ENCODE measurements around the gene LTB4R. TPM values are rescaled to one million over a fixed set of nuclear protein-coding genes. Genes with fewer than 3 reads are reported as not detected.
A peak's percentile ranks its signal among the peaks of the same experiment; 100 is the strongest.

Gene LTB4R
- total RNA-seq, 1 experiment from 2014 or later, result 29.6 TPM

- Histone ChIP-seq H3K4me1 (ENCODE audit: low read length) (peaks cover 34% of the 10 kb centered on the region), H3K9ac (ENCODE audit: low read length) (peak overlapping the region; percentile 82)
These were observed 10.8 kb upstream of the LTB4R start for GRCh38 chr14:24300326-24300980.

DNA sequence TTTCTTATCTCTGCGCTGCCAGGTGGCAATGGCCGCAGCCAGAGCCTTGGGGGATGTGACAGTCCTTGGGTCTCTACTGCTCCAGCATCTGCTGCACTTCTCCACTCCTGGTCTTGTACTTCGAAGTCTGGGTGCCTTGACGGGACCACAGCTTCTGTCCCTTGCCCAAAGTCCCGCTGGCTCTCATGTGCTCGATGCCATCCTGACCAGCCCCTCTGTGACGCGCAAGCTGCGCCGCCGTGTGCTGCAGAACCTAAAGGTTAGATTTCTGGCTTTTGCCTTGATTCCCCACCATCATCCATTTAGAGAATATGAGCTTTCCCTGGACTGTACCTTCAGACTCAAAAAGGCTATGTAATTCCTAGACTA is 7.3 kb upstream of the LTB4R start:
- no peaks in the 10 kb centered on the region for H3K27me3 ChIP-seq (ENCODE audit: low read length)
- no peak overlapping the region for H2AFZ ChIP-seq (ENCODE audit: low read length)
- H3K9me2 ChIP-seq (replicated peaks; ENCODE audit: insufficient read depth, low read length), result no peaks in the 10 kb centered on the region
- H3K4me1 ChIP-seq (ENCODE audit: low read length), result peaks cover 15% of the 10 kb centered on the region
- no peak for DNase-seq
- H3K4me2 ChIP-seq (ENCODE audit: low read depth, low read length, poor library complexity, severe bottlenecking), result no peak overlapping the region
- H3K27ac ChIP-seq (ENCODE audit: low read length), result no peak overlapping the region
- H4K20me1 ChIP-seq (ENCODE audit: insufficient read depth, low read depth, low read length), result peaks cover 9% of the 10 kb centered on the region; the same call in 1 of the 2 replicates
- H3K4me3 ChIP-seq (ENCODE audit: low read length), result no peak overlapping the region
- H3K79me2 ChIP-seq (ENCODE audit: low read length), result peaks cover 38% of the 10 kb centered on the region
- H3K36me3 ChIP-seq (ENCODE audit: insufficient read depth, low read length), result peaks cover 34% of the 10 kb centered on the region
- H3K9ac ChIP-seq (ENCODE audit: low read length), result no peak overlapping the region
- H3K9me3 ChIP-seq (ENCODE audit: low read length), result no peaks in the 10 kb centered on the region

More at GRCh38 chr14:24300326-24300980, 10.8 kb upstream of the LTB4R start:
- H2AFZ ChIP-seq (ENCODE audit: low read length), result no peak overlapping the region
- H3K36me3 ChIP-seq (ENCODE audit: insufficient read depth, low read length), result peaks cover 32% of the 10 kb centered on the region
- peak overlapping the region; percentile 84 for H3K4me3 ChIP-seq (ENCODE audit: low read length)
- peak overlapping the region; percentile 94 for H3K4me2 ChIP-seq (ENCODE audit: low read depth, low read length, poor library complexity, severe bottlenecking)
- H3K79me2 ChIP-seq (ENCODE audit: low read length), result peaks cover 42% of the 10 kb centered on the region
- H3K9me2 ChIP-seq (replicated peaks; ENCODE audit: insufficient read depth, low read length), result no peaks in the 10 kb centered on the region
- no peaks in the 10 kb centered on the region for H3K9me3 ChIP-seq (ENCODE audit: low read length)
- H3K27me3 ChIP-seq (ENCODE audit: low read length), result no peaks in the 10 kb centered on the region
- H3K27ac ChIP-seq (ENCODE audit: low read length), result no peak overlapping the region
- H4K20me1 ChIP-seq (ENCODE audit: insufficient read depth, low read depth, low read length), result peaks cover 9% of the 10 kb centered on the region; the same call in 1 of the 2 replicates
- DNase-seq, result no peak

- H3K27me3 ChIP-seq (ENCODE audit: low read length), result no peaks in the 10 kb centered on the region
- no peak overlapping the region for H3K9ac ChIP-seq (ENCODE audit: low read length)
- H3K79me2 ChIP-seq (ENCODE audit: low read length), result peaks cover 15% of the 10 kb centered on the region; the same call in 1 of the 2 replicates
- no peaks in the 10 kb centered on the region for H3K9me2 ChIP-seq (replicated peaks; ENCODE audit: insufficient read depth, low read length)
- H3K36me3 ChIP-seq (ENCODE audit: insufficient read depth, low read length), result peaks cover 35% of the 10 kb centered on the region
- H2AFZ ChIP-seq (ENCODE audit: low read length), result no peak overlapping the region
- peaks cover 20% of the 10 kb centered on the region for H3K4me1 ChIP-seq (ENCODE audit: low read length)
- H3K4me3 ChIP-seq (ENCODE audit: low read length), result no peak overlapping the region
- H4K20me1 ChIP-seq (ENCODE audit: insufficient read depth, low read depth, low read length), result no peaks in the 10 kb centered on the region; the same call in 1 of the 2 replicates
- H3K9me3 ChIP-seq (ENCODE audit: low read length), result no peaks in the 10 kb centered on the region
- H3K4me2 ChIP-seq (ENCODE audit: low read depth, low read length, poor library complexity, severe bottlenecking), result no peak overlapping the region
- no peak for DNase-seq
- H3K27ac ChIP-seq (ENCODE audit: low read length), result no peak overlapping the region
These were observed 4.1 kb upstream of the LTB4R start for GRCh38 chr14:24307156-24307574.

- no peak within 1 kb of the TSS for H3K4me2 ChIP-seq (ENCODE audit: low read depth, low read length, poor library complexity, severe bottlenecking)
- DNase-seq, result peak; percentile 90
- no peak within 1 kb of the TSS for H3K9ac ChIP-seq (ENCODE audit: low read length)
These were observed 3.5 kb upstream of the LTB4R start, which contains the start of gene CIDEB for GRCh38 chr14:24307575-24308341. Gene CIDEB (minus strand): TSS chr14:24307977. CDS start chr14:24307858, 119 bp downstream.

GRCh38 chr14:24308342-24309124 is 2.8 kb upstream of the LTB4R start:
- Histone ChIP-seq H3K36me3 (ENCODE audit: insufficient read depth, low read length) (peaks cover 25% of the 10 kb centered on the region; the same call in 1 of the 2 replicates), H3K9me3 (ENCODE audit: low read length) (no peaks in the 10 kb centered on the region), H3K9ac (ENCODE audit: low read length) (0 out of 2 replicates have a peak overlapping the region, but pooled peaks have one; percentile 74), H3K27ac (ENCODE audit: low read length) (no peak overlapping the region), H4K20me1 (ENCODE audit: insufficient read depth, low read depth, low read length) (no peaks in the 10 kb centered on the region; the same call in 1 of the 2 replicates), H3K27me3 (ENCODE audit: low read length) (no peaks in the 10 kb centered on the region), H3K4me1 (ENCODE audit: low read length) (peaks cover 29% of the 10 kb centered on the region), H3K4me3 (ENCODE audit: low read length) (no peak overlapping the region), H3K4me2 (ENCODE audit: low read depth, low read length, poor library complexity, severe bottlenecking) (no peak overlapping the region), H2AFZ (ENCODE audit: low read length) (no peak overlapping the region), H3K79me2 (ENCODE audit: low read length) (peaks cover 10% of the 10 kb centered on the region; the same call in 1 of the 2 replicates), H3K9me2 (replicated peaks; ENCODE audit: insufficient read depth, low read length) (no peaks in the 10 kb centered on the region)
- DNase-seq, result no peak

More at GRCh38 chr14:24307575-24308341, 3.5 kb upstream of the LTB4R start, which contains the start of gene CIDEB:
- no peak within 1 kb of the TSS for H2AFZ ChIP-seq (ENCODE audit: low read length)
- no peaks in the 10 kb centered on the region for H3K27me3 ChIP-seq (ENCODE audit: low read length)
- peaks cover 26% of the 10 kb centered on the region for H3K4me1 ChIP-seq (ENCODE audit: low read length)
- peaks cover 29% of the 10 kb centered on the region; the same call in 1 of the 2 replicates for H3K36me3 ChIP-seq (ENCODE audit: insufficient read depth, low read length)
- no peak within 1 kb of the TSS for H3K27ac ChIP-seq (ENCODE audit: low read length)
- no peaks in the 10 kb centered on the region; the same call in 1 of the 2 replicates for H4K20me1 ChIP-seq (ENCODE audit: insufficient read depth, low read depth, low read length)
- H3K9me3 ChIP-seq (ENCODE audit: low read length), result no peaks in the 10 kb centered on the region
- H3K79me2 ChIP-seq (ENCODE audit: low read length), result peaks cover 10% of the 10 kb centered on the region; the same call in 1 of the 2 replicates
- no peaks in the 10 kb centered on the region for H3K9me2 ChIP-seq (replicated peaks; ENCODE audit: insufficient read depth, low read length)
- no peak within 1 kb of the TSS for H3K4me3 ChIP-seq (ENCODE audit: low read length)

DNA sequence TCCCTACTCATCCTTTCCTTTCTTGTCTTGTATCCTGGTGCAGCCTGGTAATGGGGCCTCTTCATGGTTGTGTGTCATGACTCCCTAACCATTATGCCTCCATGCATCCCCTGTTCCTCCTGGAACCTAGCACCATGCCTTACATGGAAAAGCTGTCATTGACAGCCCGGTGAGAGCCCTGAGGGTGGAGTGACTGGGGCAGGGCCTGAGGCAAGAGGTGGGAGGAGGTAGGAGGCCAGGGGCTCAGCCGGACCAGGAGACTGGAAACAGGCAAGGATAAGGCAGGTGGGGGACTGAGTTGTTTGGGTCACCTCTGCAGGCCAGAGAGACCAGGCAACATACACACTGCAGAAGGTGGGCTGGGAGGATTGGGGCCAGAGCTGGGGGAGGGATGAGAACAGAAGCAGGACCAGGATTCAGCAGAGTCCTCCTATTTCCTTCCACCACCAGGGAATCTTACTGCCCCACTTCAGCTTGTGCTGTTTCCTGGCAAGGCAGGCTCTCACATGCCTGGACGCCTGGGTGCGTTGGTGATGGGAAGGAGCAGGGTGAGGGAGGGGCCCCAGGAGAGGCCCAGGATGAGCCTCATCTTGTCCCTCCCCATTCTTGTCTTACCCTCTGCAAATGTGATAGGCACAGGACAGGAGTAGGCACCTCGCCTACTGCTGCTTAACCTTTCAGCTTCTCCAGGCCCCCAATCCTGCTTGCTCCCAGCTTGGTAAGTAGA is 1.6 kb upstream of the LTB4R start, which contains the start of gene LTB4R2:
Gene LTB4R2, plus strand, starts transcription at position 603 of the 727 bp plus-strand sequence. CDS start 525 bp downstream, outside the sequence.
- H3K36me3 ChIP-seq (ENCODE audit: insufficient read depth, low read length), result peaks cover 20% of the 10 kb centered on the region; the same call in 1 of the 2 replicates
- no peaks in the 10 kb centered on the region for H3K9me2 ChIP-seq (replicated peaks; ENCODE audit: insufficient read depth, low read length)
- H3K4me2 ChIP-seq (ENCODE audit: low read depth, low read length, poor library complexity, severe bottlenecking), result peak within 1 kb of the TSS; percentile 67
- peaks cover 10% of the 10 kb centered on the region; the same call in 1 of the 2 replicates for H3K79me2 ChIP-seq (ENCODE audit: low read length)
- H3K27ac ChIP-seq (ENCODE audit: low read length), result peak within 1 kb of the TSS; percentile 33; the same call in 1 of the 2 replicates
- H3K4me1 ChIP-seq (ENCODE audit: low read length), result peaks cover 29% of the 10 kb centered on the region
- H3K9me3 ChIP-seq (ENCODE audit: low read length), result no peaks in the 10 kb centered on the region
- H3K27me3 ChIP-seq (ENCODE audit: low read length), result no peaks in the 10 kb centered on the region
- no peak for DNase-seq
- no peaks in the 10 kb centered on the region; the same call in 1 of the 2 replicates for H4K20me1 ChIP-seq (ENCODE audit: insufficient read depth, low read depth, low read length)
- H2AFZ ChIP-seq (ENCODE audit: low read length), result no peak within 1 kb of the TSS
- H3K9ac ChIP-seq (ENCODE audit: low read length), result peak within 1 kb of the TSS; percentile 74
- peak within 1 kb of the TSS; percentile 64 for H3K4me3 ChIP-seq (ENCODE audit: low read length)

DNA sequence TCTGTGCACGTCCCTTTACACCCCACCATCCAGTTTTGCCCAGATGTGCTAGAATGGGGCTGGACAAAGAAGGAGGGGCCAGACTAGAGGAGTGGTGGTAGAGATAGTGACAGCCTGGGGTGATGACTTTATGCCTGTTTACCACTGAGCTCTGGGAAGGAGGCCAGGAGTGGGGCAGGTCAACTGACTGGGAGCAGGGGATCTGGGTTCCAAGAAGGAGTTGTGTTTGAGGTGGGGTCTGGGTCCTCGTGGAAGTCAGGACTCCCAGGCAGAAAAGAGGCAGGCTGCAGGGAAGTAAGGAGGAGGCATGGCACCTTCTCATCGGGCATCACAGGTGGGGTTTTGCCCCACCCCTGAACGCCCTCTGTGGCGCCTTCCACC is 1.0 kb upstream of the LTB4R start:
- no peaks in the 10 kb centered on the region for H3K9me3 ChIP-seq (ENCODE audit: low read length)
- no peaks in the 10 kb centered on the region for H3K9me2 ChIP-seq (replicated peaks; ENCODE audit: insufficient read depth, low read length)
- H3K4me2 ChIP-seq (ENCODE audit: low read depth, low read length, poor library complexity, severe bottlenecking), result peak overlapping the region; percentile 67
- H3K36me3 ChIP-seq (ENCODE audit: insufficient read depth, low read length), result peaks cover 20% of the 10 kb centered on the region; the same call in 1 of the 2 replicates
- peaks cover 29% of the 10 kb centered on the region for H3K4me1 ChIP-seq (ENCODE audit: low read length)
- H3K4me3 ChIP-seq (ENCODE audit: low read length), result peak overlapping the region; percentile 64
- no peaks in the 10 kb centered on the region; the same call in 1 of the 2 replicates for H4K20me1 ChIP-seq (ENCODE audit: insufficient read depth, low read depth, low read length)
- peak overlapping the region; percentile 33; the same call in 1 of the 2 replicates for H3K27ac ChIP-seq (ENCODE audit: low read length)
- H3K27me3 ChIP-seq (ENCODE audit: low read length), result no peaks in the 10 kb centered on the region
- H2AFZ ChIP-seq (ENCODE audit: low read length), result no peak overlapping the region
- DNase-seq, result no peak
- H3K79me2 ChIP-seq (ENCODE audit: low read length), result peaks cover 10% of the 10 kb centered on the region; the same call in 1 of the 2 replicates
- H3K9ac ChIP-seq (ENCODE audit: low read length), result peak overlapping the region; percentile 74

Data from Karpas-422 (cell line).